ENCODE results near the gene PLBD1.

Gene PLBD1

DNA sequence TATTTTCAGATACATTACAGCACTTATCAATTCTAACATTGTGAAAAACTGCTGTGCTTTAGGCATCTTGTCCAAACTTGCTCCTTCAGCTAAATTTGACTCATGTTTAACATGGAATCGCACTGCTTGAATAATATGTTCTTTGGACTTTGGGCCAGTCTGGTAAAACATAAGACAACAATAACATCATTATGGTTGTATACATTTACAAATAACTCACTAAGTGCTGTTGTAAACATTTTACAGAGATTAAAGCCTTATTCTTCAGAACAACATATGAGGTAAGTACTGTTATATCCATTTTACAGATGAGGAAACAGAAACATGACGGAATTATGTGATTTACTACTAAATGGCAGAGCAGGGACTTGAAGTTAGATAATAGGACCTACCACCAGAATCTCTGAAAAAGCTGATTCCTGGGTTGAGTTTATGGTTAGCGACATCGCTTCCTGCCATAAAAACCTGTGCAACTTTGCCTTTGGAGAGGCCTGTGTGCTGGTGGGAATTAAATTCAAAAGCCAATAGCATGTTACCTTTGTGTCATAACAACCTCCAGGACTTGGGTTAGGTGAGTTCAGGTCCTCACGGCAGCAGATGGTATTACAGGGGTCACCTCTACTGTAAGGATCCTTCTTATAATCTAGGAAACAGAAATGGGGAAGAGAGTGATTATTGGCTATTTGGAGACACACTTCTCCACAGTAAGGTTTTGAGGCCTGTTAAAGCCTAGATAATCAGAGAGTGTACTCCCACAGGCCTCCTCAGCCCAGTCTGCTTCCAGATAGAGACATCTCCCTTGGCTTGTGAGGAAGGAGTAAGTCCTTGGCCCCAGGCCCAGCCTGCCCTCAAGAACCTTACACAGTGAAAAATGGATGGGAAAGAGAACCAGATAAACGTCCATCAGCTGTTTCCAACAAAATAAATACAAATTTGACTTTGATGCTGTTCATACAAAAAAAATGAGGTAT is 61.8 kb downstream of the PLBD1 start:
- DNase-seq (ENCODE audit: low read depth in 2 of 2) = no peak

DNA sequence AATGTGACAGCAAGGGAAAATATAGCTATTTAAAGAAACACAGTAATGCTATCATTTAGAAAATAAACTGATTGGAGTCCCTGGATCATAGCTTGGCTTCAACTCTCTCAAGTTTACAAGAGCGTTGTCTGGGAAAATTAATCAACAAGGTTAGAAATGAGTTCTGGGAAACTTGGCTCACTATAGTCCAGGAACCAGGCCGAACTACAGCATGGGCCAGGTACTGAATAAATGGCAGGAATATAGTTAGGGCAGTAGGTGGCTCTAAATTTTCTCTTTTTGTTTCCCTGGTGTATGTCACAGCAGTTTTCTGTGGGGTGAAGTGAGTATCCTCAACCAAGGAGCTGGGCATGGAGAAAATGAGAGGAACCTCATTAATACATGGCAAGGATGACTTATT is 72.4 kb downstream of the PLBD1 start:
- no peak for DNase-seq (ENCODE audit: low read depth in 2 of 2)

DNA sequence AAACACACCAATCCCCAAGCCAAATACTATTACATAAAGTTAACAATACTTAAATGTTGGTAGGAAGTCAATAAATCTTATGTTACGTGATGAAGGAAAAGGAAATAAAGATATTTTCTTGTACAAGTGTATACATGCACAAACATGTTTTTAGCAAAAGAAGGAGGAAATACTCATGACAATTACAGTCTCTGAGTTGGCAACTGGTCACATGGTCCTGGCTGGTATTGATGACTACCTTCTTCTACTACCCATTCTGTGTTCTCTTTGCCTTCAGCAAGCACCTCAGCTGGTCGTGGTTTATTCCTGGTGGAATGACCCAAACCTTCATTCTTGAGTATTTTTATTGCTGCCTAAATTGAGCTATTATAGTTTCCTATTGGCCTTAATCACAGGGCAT is 84.8 kb downstream of the PLBD1 start:
- no peak for DNase-seq (ENCODE audit: low read depth in 2 of 2)

DNA sequence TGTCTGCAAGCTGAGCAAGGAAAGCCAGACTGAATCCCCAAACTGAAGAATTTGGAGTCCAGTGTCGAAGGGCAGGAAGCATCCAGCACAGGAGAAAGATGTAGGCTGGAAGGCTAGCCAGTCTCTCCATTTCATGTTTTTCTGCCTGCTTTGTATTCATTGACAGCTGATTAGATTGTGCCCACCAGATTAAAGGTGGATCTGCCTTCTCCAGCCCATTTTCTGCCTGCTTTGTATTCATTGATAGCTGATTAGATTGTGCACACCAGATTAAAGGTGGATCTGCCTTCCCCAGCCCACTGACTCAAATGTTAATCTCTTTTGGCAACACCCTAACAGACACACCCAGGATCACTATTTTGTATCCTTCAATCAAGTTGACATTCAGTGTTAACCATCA is 85.3 kb downstream of the PLBD1 start:
- DNase-seq (ENCODE audit: low read depth in 2 of 2) = no peak

DNA sequence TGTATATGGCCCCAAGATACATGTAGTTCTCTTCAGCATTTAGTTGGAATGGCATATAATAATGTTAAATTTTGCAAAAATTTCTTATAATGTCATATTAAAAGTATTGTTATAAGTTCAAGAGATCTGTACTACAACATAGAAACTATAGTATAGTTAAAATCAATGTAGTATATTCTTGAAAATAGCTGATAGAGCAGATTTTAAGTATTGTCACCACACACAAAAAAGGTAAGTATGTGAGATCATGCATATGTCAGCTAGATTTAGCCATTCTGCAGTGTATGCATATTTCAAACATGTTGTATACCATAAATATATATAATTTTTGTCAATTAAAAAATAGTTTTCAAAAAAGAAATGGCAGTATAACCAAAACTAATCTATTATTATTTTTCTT is 86.5 kb downstream of the PLBD1 start:
- DNase-seq (ENCODE audit: low read depth in 2 of 2) = no peak

DNA sequence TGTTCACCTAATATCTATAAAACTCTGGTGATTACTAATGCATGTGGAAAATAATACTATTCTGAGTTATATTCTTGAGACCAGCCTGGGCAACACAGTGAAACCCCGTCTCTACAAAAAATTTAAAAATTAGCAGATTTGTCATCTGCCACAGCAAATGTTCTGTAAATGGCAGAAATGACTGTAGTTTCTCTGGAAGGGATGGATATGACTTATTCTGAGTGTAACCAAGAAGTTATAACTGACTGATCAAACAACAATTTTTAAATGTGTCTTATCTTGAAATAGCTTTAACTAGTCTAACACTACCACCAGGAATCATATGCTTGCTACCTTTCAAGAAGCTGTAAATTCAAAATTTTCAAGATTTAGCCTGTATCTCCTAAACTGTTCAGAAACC is 88.7 kb downstream of the PLBD1 start:
- no peak for DNase-seq (ENCODE audit: low read depth in 2 of 2)

DNA sequence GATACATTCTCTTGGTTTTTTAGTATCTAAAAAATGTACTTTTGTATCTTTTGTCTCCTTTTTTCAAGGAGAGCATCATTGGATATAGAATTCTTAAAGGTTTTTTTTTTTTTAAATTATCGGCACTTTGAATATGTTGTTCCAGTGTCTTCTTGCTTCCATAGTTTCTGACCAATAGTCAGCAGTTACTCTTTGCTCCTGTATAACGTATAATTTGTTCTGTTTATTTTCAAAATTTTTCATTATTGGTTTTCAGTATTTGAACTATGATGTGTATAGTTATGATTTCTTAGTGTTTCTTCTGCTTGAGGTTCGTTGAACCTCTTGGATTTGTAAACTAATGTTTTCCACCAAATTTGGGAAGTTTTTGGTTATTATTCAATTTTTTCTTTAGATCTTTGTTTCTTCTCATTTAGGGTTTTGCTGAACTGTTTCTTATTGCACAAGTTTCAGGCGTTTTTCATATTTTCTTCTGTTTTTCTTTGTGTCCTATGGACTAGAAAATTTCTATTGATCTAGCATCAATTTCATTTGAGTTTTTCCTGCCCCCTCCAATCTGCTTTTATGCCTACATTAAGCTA is 93.9 kb downstream of the PLBD1 start:
- no peak for DNase-seq (ENCODE audit: low read depth in 2 of 2)

DNA sequence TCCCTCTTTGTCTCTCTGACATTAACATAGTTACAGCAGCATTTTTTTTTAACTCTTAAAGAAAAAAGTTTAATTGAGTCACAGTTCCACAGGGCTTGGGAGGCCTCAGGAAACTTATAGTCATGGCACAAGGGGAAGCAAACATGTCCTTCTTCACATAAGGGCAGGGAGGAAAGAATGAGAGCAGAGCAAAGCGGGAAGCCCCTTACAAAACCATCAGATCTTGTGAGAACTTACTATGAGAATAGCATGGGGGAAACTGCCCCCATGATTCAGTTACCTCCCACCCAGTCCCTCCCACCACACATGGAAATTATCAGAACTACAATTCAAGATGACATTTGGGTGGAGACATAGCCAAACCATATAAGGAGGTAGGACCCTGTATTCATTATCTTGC is 96.2 kb downstream of the PLBD1 start:
- DNase-seq (ENCODE audit: low read depth in 2 of 2) = no peak

DNA sequence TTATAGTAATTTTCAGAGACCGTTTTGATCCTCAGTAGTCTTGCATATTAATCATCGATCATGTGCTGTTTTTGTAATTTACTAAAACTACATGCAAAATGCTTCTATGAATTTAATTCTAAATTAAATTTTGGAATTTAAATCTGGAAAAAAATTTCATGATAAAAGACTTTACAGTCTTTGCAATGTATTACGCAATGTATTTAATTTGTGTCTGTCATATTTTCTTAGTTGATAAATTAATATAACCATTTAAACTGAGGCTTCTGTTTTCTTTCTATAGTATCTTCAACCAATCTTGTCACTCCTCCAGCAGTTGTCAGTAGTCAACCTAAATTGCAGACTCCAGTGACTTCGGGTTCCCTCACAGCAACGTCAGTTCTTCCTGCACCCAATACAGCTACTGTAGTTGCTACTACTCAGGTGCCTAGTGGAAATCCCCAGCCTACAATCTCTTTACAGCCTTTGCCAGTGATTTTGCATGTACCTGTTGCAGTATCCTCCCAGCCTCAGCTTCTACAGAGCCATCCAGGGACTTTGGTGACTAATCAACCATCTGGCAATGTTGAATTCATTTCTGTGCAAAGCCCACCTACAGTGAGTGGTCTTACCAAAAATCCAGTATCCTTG is 107.4 kb downstream of the PLBD1 start:
- DNase-seq (ENCODE audit: low read depth in 2 of 2) = no peak

DNA sequence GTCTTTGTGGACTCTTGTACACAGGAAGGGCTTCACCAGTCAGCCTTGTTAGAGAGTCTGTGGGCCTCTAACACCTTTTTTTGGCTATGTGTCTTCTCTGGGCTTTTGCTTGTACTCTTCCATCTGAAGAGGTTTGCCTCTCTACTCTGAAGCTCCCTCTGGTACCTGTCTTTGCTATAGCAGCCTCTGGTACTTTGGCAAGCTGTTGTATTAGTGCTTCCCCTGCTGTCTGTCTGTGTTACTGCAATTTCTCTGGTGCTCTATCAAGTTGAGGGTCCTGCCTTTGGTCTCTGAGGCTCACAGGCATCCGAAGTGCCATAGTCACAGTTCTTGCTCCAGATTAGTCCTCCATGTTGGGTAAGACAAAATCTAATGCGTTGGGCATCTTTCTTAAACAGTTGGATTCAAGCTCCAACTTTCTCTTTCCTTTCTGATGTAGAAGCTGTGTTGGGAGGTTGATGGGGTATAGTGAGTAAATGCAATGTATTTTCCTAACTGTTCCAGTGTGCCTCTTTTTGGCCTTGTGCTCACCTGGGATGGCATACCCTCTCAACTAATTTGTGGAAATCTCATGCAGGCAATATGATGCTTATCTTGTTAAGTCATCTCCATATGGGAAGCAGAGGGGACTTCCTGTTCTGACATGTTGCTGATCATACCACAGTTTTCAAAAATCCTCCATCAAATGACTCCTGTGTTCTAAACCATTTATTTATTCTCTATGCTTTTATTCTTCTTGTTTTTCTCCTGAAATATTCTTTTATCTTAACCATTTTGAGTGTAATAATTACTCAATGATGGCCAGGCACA is 113.4 kb downstream of the PLBD1 start:
- DNase-seq (ENCODE audit: low read depth in 2 of 2) = no peak

Measured in stimulated activated CD8-positive, alpha-beta memory T cell treated with anti-CD3 and anti-CD28 coated beads, Interleukin-2, amount 100 ng/mL, for 1 hour (primary cell).